SH-SY5Y (cell line): ENCODE data around the gene MTM1.

Experiments used
- GATA2 ChIP-seq: IDR thresholded peaks from 2 replicates; pipeline ENCODE4 v1.6.1; 2011; ENCODE audit warnings: mild to moderate bottlenecking, low read depth, low read length
- GATA3 ChIP-seq: IDR thresholded peaks from 2 replicates; pipeline ENCODE4 v1.6.1; 2011; ENCODE audit warnings: low read depth, mild to moderate bottlenecking, low read length, moderate library complexity

DNA sequence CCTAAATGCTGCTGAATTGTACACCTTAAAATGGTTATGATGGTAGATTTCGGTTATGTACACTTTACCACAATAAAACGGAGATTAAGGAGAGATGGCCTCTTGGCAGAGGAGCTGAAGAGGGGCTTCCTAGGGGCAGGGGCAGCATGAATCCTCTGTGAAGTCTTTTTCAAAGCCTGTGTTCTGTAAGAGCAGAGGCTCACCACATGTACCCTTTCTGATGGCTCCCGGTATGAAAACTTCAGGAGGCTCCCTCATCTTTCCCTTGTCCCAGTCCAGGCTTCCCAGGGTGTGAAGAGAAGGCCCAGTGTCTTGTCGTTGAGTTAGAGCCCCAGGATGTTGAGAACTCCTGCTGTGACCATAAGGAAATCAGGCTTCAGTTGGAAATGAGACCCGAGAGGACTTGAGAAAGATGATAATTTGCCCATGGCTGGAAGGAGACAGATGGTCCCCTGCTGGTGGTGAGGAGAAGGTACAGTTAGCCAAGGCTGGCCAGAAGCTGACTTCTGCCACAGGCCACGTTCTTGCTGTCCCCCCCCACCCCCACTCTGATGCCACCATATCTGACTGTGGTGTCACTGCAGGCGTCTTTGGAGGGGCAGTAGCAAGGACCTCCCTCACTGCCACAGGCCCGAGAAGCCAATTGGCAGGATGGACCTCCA lies 31.8 kb upstream of the MTM1 start:
- no peak for TF ChIP-seq GATA2
- no peak for TF ChIP-seq GATA3
